ENCODE data around the gene CGB1. TPM values are rescaled to one million over a fixed set of nuclear protein-coding genes. Genes with fewer than 3 reads are reported as not detected.

The CGB1 gene
- total and polyA plus RNA-seq, 9 of the 15 experiments (the other 6 are each of a cell fraction or from before 2014, with no cell fraction given), result not detected

GRCh38 chr19:49084206-49085019 is 47.7 kb upstream of the CGB1 start (continued):
- TF ChIP-seq ZBTB40 (IDR thresholded peaks at IDR 0.05) (peak; percentile 56; the same call in 1 of the 2 replicates), ZBTB40 (CRISPR knock-in tag; IDR thresholded peaks at IDR 0.05) (no peak), E4F1 (CRISPR knock-in tag; IDR thresholded peaks at IDR 0.05; ENCODE audit: borderline replicate concordance) (no peak), NFRKB (IDR thresholded peaks at IDR 0.05; ENCODE audit: low read depth) (peak; percentile 51; the same call in 1 of the 2 replicates), ZBTB17 (CRISPR knock-in tag; IDR thresholded peaks at IDR 0.05) (no peak), SAFB (IDR thresholded peaks at IDR 0.05; ENCODE audit: borderline replicate concordance, low read depth, low read length) (no peak), LARP7 (IDR thresholded peaks at IDR 0.05) (no peak), SOX6 (IDR thresholded peaks at IDR 0.05) (no peak), ZBTB11 (CRISPR knock-in tag; IDR thresholded peaks at IDR 0.05) (0 out of 6 replicates have a peak, but pooled peaks of 1 of the 3 experiments have one; percentile 9), ZNF143 (CRISPR knock-in tag; IDR thresholded peaks at IDR 0.05) (no peak)

Data from K562 (cell line).